HG02870 (cell line): ENCODE results near the gene BORCS5.

Experiments used
- ATAC-seq: cut with Tn5 transposase; IDR thresholded peaks from one replicate; pipeline ENCODE4 v1.9.1; 2021; ENCODE audit warnings: mild to moderate bottlenecking, moderate library complexity; ENCODE audit not compliant: unreplicated experiment

The BORCS5 gene

DNA sequence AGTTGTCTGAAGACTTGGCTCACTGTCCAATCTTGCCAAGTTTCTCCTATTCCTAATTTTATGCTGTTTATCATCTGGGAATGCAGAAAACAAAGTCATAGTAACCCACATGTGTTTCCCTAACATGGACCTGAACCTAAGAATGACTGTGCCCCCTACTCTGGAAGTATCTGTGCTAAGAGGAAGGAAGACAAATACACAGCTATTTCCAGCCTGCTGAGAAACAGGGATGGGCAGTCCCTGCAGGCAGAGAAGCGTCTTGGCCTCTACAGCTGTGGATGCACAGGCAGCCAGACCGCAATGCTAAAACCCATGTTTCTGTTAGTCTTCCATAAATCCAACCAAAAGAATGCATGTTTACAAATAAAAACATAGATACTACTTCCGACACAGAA lies 149.6 kb downstream of the BORCS5 start:
- no peak for ATAC-seq

DNA sequence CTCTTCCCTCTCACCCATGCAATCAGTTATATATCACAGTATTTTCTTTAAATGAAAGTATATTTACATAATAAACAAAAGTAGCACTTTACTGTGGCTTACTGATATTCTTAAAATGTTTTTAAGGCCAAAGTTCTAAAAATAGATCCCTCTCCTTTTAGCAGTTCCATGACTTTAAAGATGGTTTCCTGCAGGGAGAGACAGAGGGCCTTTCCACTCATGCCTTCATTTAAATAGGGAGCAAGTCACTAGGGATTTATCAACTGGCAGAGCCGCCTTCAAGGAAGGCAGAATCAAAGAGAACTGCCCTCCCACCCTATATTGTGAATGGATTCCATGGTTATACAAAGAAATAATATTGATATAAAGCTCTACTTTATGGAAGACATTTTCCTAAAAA lies 150.2 kb downstream of the BORCS5 start:
- no peak for ATAC-seq

DNA sequence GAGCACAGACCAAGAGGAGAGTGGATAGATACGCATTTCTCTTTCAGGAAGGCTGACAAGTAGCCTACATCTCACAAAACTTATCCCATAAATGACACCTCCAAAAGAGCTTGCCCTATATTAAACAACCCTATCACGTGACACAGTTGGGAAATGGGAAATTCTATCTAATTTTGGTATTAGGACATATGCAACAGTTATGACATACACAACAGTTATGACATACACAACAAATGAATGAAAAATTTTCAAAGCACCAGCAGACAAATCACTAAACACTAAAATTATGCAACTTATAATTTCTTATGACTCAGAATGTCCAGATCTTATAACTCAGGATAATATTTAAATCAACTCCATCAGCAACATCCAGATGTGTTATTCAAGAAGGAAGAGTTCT lies 151.7 kb downstream of the BORCS5 start:
- no peak for ATAC-seq

DNA sequence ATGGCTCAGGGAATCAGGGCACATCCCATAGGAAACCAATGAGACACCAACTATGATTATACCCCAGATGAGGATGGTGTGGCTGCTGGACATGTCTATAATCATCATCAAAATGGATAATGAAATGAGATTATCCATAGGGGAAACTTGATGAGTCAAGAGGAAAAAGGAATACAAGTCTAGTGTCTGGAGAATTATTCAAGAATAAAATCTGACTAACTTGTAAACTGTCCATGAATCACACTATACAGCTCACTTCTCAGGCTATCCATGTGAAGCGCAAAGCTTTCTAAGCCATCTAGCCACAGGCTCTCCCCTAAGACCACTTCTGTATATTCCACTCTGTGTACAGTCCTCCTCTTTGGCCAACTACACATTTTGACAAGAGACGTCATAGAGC lies 153.3 kb downstream of the BORCS5 start:
- ATAC-seq: no peak

DNA sequence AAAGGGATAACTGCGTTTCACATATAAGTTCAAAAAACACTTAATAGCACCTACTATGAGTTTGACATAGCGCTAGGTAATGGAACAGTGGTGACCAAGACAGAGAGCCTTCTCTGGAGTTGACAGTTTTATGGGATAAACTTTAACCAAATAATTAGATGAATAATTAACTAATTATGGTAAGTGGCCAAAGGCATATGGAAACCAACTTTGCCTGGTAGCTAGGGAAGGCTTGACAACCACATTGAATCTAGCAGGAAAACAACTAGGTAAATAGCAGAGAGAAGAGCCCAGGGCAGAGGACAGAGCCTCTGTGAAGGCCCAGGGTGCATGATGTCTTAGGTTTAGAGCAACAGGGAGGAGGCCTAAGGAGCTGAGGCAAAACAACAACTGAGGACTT lies 153.7 kb downstream of the BORCS5 start:
- no peak for ATAC-seq

DNA sequence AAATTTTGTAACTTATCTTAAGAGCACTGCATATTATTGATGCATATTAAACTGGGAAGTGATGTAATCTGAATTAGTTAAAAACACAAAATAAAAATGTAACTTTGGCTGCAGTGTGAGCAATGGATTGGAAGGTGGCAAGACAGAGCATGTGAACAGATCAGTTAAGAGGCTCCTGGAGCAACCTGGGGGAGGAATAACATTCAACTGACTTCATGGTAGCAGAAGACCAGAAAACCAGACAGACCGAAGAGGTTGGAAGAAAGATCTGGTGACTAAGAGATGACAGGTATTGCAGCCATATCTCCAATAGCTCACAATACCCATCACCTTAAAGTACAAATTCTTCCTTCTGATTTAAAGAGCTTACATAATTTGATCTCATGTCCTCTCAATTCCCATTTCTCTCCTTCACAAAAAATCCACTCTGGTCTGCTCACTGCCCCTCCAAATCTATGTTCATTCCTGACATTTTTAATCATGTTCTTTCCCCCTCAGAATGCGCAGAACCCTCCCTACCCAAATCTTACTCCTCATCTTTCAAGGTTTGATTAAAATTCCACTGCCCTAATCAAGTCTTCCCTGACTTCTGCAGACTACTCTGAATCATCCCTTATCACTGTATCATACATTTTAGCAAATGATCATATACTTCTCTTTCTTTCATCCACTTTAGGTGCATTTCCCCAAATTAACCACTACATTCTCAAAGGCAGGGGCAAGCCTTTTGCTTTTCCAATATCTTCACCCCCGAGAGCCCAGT lies 154.3 kb downstream of the BORCS5 start:
- no peak for ATAC-seq

DNA sequence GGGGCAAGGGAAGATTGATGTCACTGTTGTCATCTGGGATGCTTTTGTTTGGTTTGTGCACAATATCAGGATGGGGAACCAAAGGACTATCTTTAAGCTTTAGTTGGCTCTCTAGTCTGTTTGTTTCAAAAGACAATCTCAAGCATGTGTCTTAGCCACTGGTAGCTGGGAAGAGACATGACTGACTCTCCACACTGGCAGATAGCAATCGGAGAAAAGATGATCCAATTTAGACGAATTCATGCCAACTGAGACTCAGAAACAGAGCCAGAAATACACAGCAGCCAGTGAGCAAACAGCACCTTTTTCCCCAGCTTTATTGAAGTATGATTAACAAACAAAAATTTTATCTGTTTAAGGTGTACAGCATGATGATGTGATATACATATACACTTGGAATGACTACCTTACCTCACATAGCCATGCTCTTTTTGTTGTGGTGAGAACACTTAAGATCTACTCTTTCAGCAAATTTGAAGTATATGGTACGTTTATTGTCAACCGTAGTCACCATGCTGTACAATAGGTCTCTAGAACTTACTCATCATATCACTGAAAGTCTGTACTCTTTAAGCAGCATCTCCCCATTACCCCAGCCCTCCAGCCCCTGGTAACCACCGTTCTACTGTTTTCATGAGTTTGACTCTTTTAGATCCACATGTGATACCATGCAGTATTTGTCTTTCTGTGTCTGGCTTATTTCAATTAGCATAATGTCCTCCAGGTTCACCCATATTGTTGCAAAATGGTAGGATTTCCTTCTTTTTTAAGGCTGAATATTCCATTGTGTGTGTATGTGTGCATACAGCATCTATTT lies 155.2 kb downstream of the BORCS5 start:
- no peak for ATAC-seq

DNA sequence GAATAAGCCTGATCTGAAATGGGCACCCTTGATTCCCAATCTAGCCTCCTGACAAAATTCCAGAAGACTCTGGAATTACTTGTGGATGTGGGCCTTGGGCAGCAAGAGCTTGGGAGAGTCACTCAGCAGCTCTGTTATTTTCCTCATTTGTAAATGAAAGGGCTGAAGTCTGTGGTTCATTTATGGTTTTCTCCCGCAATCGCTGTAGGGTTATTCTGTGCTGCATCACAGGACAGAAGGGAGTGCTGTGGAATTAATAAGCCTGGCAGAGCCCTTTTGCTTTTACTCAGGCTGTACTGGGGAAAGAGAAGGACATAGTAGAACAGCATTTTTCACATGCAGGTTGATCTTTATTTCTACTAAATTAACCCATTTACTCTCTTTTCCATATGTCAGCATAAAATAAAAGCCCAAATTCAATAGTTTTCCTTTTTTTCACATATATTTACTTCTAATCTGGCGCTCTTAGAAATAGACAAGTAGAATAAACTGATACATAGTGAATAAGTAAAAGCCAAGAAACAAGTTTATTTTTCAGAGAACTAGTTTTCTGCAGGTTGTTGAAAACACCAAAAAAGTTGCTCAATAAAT lies 156.6 kb downstream of the BORCS5 start:
- no peak for ATAC-seq

DNA sequence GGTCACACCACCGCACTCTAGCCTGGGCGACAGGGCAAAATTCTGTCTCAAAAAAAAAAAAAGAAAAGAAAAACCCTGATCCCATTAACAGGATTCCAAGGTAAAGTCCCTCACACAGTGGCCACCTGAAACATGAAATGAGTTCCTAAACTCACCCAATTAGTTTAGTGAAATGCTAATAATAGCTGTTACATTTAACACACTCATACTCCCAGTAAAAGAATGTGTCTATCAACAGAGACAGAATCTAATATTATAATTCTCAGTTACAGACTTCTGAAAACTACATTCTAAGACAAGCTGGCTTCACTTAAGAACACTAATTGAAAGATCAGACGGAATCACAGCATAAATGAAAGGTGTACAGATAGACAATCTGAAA lies 161.6 kb downstream of the BORCS5 start:
- ATAC-seq: no peak

DNA sequence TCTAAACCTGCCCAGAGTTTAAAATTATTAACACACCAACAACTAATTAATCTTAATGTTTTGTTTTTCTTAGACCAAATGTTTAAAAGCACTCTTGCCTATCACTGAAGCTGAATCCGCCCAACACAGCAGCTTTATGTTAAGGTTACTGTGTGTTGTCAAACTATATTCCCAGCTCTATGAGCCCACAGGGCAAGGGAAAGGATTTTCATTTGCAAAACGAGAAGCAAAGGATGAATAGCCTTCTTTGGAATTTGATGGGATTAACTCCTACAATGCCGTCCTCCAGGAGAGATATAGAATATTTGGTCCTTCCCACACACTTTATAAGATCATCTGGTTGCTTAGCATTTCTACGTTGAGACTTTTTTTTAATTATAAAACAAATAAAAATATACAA lies 162.0 kb downstream of the BORCS5 start:
- no peak for ATAC-seq
